GM10248 (cell line): ENCODE measurements around the gene SIGLEC8.

Experiments used
- CTCF ChIA-PET: fragments of 300-600 bp; sonication (Branson Sonifier 250); formaldehyde crosslinking; extraction: SDS; loops from one replicate; lab custom pipeline; 2021; ENCODE audit warnings: antibody characterized with exemption; lab: Yijun Ruan, JAX
- POLR2A ChIA-PET: fragments of 350-650 bp; sonication (Branson Sonifier 250); formaldehyde crosslinking; extraction: SDS; loops from one replicate; lab custom pipeline; 2020; ENCODE audit warnings: antibody characterized with exemption; lab: Yijun Ruan, JAX
- DNase-seq: peaks from one replicate; pipeline ENCODE4 v3.0.0; 2012; ENCODE audit errors: extremely low spot score
- TF ChIP-seq, protein P1 (sequence below): IDR thresholded peaks from 2 replicates; pipeline ENCODE4 v1.5.1; 2012; ENCODE audit warnings: mild to moderate bottlenecking, low read depth; ENCODE audit errors: extremely low read depth, missing control alignments, control extremely low read depth

Gene SIGLEC8

DNA sequence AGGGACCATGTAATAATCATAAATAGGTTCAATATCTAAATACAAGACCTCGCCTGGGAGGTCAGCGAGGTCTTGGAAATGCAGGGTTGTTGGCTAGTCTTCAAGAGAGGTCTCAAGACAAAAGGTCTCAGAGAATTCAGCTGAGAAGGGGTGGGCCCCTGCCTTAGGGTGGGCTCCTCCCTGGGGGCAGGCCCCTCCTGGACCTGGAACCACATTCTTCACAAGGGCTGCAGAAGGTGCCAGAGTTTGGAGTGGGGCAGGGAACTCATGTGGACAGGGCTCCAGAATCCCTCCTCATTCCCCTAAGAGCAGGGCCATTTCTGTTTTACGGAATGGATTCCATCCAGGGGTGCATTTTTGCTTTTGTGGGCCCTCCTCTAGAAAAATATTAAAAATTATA, 30.2 kb upstream of the SIGLEC8 start:
- CTCF ChIA-PET: interaction anchor here (1.0 to 2.5 kb wide), 4 partner anchors 15 to 168 kb away, joined by 3 to 13 read pairs (median 4); no protein-coding TSS in a partner anchor

DNA sequence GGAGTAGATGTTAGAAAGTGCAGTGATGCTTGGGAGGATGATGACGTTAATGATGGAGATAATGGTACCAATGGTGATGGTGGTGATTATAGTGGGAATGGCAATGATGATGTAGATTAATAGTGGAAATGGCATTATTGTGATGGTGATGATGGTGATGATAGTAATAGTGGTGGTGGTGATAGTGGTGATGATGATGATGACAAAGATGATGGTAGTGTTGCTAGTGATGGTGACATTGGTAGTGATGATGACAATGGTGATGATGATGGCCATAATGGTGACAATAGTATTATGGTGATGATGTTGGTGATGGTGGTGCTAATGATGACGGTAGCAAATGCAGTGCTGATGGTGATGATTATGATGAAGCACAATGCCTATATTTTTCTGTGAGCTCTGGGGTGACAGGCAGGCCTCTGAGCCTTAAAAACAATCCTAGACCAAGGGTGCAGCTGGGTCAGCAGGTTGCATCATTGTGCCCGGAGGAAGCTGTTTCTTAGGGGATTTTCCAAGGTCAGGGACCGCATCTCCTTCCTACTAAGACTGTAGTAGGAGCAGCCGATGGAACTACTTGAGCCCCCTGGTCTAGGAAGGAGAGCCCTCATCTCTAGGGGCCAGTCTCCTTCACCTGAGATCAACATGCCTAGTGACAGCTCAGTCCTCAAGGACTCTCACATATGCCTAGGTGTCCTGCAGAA, 27.9 kb upstream of the SIGLEC8 start:
- ChIA-PET POLR2A (no interaction called here), CTCF (interaction anchor here (2.0 to 5.8 kb wide), 2 partner anchors 13 to 29 kb away, joined by 5 to 36 read pairs; no protein-coding TSS in a partner anchor)
- TF ChIP-seq, protein P1, sequence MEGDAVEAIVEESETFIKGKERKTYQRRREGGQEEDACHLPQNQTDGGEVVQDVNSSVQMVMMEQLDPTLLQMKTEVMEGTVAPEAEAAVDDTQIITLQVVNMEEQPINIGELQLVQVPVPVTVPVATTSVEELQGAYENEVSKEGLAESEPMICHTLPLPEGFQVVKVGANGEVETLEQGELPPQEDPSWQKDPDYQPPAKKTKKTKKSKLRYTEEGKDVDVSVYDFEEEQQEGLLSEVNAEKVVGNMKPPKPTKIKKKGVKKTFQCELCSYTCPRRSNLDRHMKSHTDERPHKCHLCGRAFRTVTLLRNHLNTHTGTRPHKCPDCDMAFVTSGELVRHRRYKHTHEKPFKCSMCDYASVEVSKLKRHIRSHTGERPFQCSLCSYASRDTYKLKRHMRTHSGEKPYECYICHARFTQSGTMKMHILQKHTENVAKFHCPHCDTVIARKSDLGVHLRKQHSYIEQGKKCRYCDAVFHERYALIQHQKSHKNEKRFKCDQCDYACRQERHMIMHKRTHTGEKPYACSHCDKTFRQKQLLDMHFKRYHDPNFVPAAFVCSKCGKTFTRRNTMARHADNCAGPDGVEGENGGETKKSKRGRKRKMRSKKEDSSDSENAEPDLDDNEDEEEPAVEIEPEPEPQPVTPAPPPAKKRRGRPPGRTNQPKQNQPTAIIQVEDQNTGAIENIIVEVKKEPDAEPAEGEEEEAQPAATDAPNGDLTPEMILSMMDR: no peak
- DNase-seq: no peak

More for the DNA sequence above, 30.2 kb upstream of the SIGLEC8 start:
- DNase-seq: no peak
- TF ChIP-seq, protein P1: no peak
- POLR2A ChIA-PET: no interaction called here

DNA sequence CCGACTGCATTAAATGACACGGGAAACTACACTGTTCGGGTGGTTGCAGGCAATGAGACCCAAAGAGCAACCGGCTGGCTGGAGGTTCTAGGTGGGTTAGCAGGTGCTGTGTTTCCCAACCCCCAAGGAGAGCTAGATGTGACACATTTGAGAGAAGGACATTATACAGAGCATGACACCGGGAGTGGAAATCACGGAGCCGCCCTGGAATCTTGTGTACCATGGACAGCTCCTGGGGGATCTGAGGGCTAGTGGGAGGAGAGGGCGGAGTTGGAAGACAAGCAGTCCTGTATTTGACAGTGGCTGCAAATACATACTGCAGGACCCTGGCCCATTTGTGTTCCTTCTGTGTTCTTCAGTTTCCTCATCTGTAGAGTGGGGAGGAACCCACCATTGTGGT, 22.3 kb upstream of the SIGLEC8 start:
- ChIA-PET POLR2A (no interaction called here), CTCF (interaction anchor here (1.1 to 11.7 kb wide), 3 partner anchors 8 to 181 kb away, joined by 3 to 250 read pairs (median 36); no protein-coding TSS in a partner anchor)
- DNase-seq: no peak
- TF ChIP-seq, protein P1: no peak

DNA sequence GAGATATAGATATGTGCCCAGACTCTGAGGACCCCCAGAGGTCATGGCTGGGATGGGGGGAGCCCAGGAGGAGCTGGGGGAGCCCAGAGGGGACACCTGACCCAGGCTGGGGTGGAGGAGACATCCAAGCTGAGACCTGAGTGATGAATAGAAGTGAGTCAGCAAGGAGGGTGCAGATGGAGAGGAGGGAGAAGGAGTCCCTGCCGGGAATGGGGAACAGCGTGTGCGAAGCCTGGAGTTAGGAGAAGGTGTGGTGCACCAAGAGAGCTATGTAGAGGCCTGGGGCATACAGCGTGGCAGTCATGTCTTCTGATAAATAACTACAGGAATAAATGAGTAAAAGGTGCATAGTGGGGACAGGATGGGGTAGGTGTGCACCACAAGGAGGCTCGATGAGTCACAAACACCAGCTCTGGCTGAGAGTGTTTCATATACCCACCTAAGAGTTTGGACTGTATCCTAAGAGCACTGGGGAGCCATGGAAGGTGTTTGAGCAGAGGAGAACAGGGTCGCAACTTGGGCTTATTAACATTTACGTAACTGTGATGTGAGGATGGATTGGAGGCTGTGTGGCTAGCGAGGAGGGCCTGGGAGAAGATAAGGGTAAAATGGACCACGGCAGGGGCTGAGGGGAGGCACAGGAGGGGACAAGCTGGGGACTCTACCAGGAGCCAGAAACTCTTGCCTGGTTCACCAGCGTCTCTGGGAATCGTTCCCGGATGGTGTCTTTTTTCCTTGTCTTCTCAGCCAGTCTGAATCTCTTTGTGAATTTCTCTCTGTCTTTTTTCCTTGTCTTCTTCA, 21.5 kb upstream of the SIGLEC8 start:
- TF ChIP-seq, protein P1: no peak
- POLR2A ChIA-PET: no interaction called here
- CTCF ChIA-PET: interaction anchor here (1.1 to 11.7 kb wide), 2 partner anchors 161 to 181 kb away, joined by 3 to 250 read pairs; no protein-coding TSS in a partner anchor
- no peak for DNase-seq

DNA sequence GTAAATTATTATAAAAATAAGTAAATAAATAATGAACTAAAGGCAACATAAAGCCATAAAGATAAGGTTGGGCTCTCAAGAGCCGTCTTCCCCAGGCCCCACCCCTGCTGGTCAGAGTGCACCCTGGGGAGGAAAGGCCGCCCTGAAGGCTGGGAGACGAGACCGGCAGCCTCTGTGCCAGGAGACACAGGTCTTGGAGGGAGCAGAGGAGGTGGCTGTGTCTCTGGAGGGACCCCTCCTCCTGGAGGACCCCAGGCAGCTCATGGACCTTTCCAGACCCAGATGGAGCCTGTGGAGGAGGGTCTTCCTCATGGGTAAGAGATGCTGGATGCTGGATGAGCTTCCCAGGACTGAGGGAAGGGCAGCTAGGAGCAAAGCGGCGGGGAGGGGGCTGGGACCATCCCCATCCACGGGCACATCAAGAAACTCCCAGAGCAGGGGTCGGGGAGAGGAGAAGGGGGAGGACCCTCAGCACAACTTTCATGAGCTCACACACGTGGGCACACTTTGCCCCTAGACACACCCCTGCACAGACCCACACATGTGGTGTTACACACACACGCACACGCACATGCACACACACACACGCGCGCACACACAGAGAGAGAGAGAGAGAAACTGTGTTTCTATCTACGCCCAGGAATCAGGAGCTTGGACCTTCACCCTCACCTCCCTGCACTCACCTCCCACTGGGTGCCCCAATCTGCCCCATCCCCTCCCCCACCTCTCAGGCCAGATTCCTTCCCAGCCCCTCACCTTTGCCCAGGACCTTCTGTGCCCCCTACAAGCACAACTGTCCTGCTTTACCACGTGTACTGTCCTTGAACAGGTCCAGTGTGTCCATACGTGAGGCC, 20.4 kb upstream of the SIGLEC8 start, which contains the start of gene CEACAM18:
Gene CEACAM18 (plus strand): TSS at position 159 of the 854 bp plus-strand sequence.
- TF ChIP-seq, protein P1: no peak
- DNase-seq: no peak
- ChIA-PET POLR2A (no interaction called here), CTCF (interaction anchor here (11.7 kb wide), 1 partner anchor 182 kb away, joined by 250 read pairs; no protein-coding TSS in a partner anchor)
